Measurements from ENCODE around the gene CXCL9.

DNA sequence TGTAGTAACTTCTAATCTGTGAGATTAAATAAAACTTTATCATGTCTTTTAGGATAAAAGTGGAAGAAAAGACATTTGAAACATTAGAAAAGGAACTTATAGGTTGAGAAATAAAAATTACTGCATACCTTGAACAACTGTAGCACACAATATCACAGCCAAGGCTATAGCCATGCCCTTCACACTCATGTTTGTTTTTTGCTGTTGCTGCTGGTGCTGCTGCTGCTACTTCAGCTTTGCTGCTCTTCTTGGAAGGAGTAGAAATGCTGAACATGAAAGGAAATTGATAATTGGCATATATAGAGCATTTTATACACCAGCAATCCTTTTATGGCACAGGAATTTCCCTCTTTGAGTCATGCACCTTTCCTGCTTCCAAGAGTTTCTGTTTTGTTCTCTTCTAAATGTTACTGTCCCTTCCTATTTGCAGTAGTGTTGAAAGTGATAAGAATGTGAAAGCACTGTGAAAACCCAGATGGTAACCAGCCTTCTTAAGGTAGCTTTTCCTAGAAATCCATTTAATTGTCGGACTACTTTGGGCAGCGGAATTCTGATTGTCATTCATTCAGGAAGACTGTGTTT, 28.6 kb upstream of the CXCL9 start, which contains the start of gene CXCL11:
- TF ChIP-seq, protein P1, sequence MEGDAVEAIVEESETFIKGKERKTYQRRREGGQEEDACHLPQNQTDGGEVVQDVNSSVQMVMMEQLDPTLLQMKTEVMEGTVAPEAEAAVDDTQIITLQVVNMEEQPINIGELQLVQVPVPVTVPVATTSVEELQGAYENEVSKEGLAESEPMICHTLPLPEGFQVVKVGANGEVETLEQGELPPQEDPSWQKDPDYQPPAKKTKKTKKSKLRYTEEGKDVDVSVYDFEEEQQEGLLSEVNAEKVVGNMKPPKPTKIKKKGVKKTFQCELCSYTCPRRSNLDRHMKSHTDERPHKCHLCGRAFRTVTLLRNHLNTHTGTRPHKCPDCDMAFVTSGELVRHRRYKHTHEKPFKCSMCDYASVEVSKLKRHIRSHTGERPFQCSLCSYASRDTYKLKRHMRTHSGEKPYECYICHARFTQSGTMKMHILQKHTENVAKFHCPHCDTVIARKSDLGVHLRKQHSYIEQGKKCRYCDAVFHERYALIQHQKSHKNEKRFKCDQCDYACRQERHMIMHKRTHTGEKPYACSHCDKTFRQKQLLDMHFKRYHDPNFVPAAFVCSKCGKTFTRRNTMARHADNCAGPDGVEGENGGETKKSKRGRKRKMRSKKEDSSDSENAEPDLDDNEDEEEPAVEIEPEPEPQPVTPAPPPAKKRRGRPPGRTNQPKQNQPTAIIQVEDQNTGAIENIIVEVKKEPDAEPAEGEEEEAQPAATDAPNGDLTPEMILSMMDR (IDR thresholded peaks at IDR 0.05; ENCODE audit: low read depth, low read length): no peak
- no peak for TF ChIP-seq POLR2A (IDR thresholded peaks at IDR 0.05; ENCODE audit: extremely low read depth, insufficient read length)
- TF ChIP-seq MYC (IDR thresholded peaks at IDR 0.05; ENCODE audit: low read depth, low read length): no peak
